Measurements from ENCODE around the gene KCNQ1OT1.

The KCNQ1OT1 gene

GRCh38 chr11:2734181-2735052, 34.6 kb upstream of the KCNQ1OT1 start:
- intact Hi-C loops (cut with DNase I; ENCODE audit: low total_unique reads), result no loop called here
- no peaks in the 10 kb centered on the region for H3K27me3 ChIP-seq
- H3K9me3 ChIP-seq, result no peaks in the 10 kb centered on the region
- H3K36me3 ChIP-seq, result no peaks in the 10 kb centered on the region
- no peak for TF ChIP-seq CTCF (IDR thresholded peaks at IDR 0.05)
- DNase-seq, result no peak
- no peak overlapping the region for H3K27ac ChIP-seq
- no peaks in the 10 kb centered on the region for H3K4me1 ChIP-seq
- no peak overlapping the region for H3K4me3 ChIP-seq

GRCh38 chr11:2732940-2733628, 33.3 kb upstream of the KCNQ1OT1 start:
- H3K4me1 ChIP-seq, result no peaks in the 10 kb centered on the region
- no peaks in the 10 kb centered on the region for H3K27me3 ChIP-seq
- no peak for TF ChIP-seq CTCF (IDR thresholded peaks at IDR 0.05)
- no peaks in the 10 kb centered on the region for H3K36me3 ChIP-seq
- DNase-seq, result no peak
- intact Hi-C loops (cut with DNase I; ENCODE audit: low total_unique reads), result no loop called here
- H3K27ac ChIP-seq, result no peak overlapping the region
- H3K4me3 ChIP-seq, result no peak overlapping the region
- no peaks in the 10 kb centered on the region for H3K9me3 ChIP-seq

- Histone ChIP-seq H3K27me3 (no peaks in the 10 kb centered on the region), H3K27ac (no peak overlapping the region), H3K4me1 (no peaks in the 10 kb centered on the region), H3K4me3 (no peak overlapping the region), H3K36me3 (no peaks in the 10 kb centered on the region), H3K9me3 (no peaks in the 10 kb centered on the region)
- no peak for TF ChIP-seq CTCF (IDR thresholded peaks at IDR 0.05)
- intact Hi-C loops (cut with DNase I; ENCODE audit: low total_unique reads), result no loop called here
- no peak for DNase-seq
These were observed 32.6 kb upstream of the KCNQ1OT1 start for GRCh38 chr11:2732261-2732939.

- Histone ChIP-seq H3K27ac (no peak overlapping the region), H3K9me3 (no peaks in the 10 kb centered on the region)
These were observed 31.6 kb upstream of the KCNQ1OT1 start for GRCh38 chr11:2731130-2732125.

More at GRCh38 chr11:2731130-2732125, 31.6 kb upstream of the KCNQ1OT1 start:
- H3K27me3 ChIP-seq, result no peaks in the 10 kb centered on the region
- H3K4me3 ChIP-seq, result no peak overlapping the region
- H3K4me1 ChIP-seq, result no peaks in the 10 kb centered on the region
- H3K36me3 ChIP-seq, result no peaks in the 10 kb centered on the region
- TF ChIP-seq CTCF (IDR thresholded peaks at IDR 0.05), result no peak
- no peak for DNase-seq
- intact Hi-C loops (cut with DNase I; ENCODE audit: low total_unique reads), result no loop called here
